KMS-11 (cell line): Measurements from ENCODE around the gene KRABD2.
A peak's percentile ranks its signal among the peaks of the same experiment; 100 is the strongest.

Source experiments
- H2AFZ ChIP-seq: fragments of 200-600 bp; sonication (generic); 2 replicates; pipeline ENCODE4 v1.6.1; 2016; ENCODE audit warnings: antibody characterized with exemption, mixed run types, low read depth
- H3K27ac ChIP-seq: fragments of 200-600 bp; sonication (generic); 2 replicates; pipeline ENCODE4 v1.6.1; 2016; ENCODE audit warnings: mild to moderate bottlenecking, mixed run types
- H3K27me3 ChIP-seq: fragments of 200-600 bp; sonication (generic); 2 replicates; pipeline ENCODE4 v1.6.1; 2017; ENCODE audit warnings: mild to moderate bottlenecking, low read depth, mixed run types, moderate library complexity; ENCODE audit not compliant: insufficient read depth
- H3K36me3 ChIP-seq: fragments of 200-600 bp; sonication (generic); 2 replicates; pipeline ENCODE4 v1.6.1; 2017; ENCODE audit warnings: mild to moderate bottlenecking, mixed run types; ENCODE audit not compliant: insufficient read depth
- H3K4me1 ChIP-seq: fragments of 200-600 bp; sonication (generic); 2 replicates; pipeline ENCODE4 v1.6.1; 2016; ENCODE audit warnings: mild to moderate bottlenecking, low read depth, mixed run types; ENCODE audit not compliant: poor library complexity, severe bottlenecking
- H3K4me2 ChIP-seq: fragments of 200-600 bp; sonication (generic); 2 replicates; pipeline ENCODE4 v1.7.0; 2016; ENCODE audit warnings: mild to moderate bottlenecking, mixed run types
- H3K4me3 ChIP-seq: fragments of 200-600 bp; sonication (generic); IDR thresholded peaks from 2 replicates; pipeline ENCODE4 v1.6.1; 2017; ENCODE audit warnings: low read depth, low read length, mixed read lengths; ENCODE audit not compliant: insufficient read depth
- H3K79me2 ChIP-seq: fragments of 200-600 bp; sonication (generic); 2 replicates; pipeline ENCODE4 v1.6.1; 2016; ENCODE audit warnings: low read depth, mixed run types; ENCODE audit not compliant: insufficient read depth
- H3K9ac ChIP-seq: fragments of 200-600 bp; sonication (generic); 2 replicates; pipeline ENCODE4 v1.6.1; 2016; ENCODE audit warnings: mild to moderate bottlenecking, mixed run types
- H4K20me1 ChIP-seq: fragments of 200-600 bp; sonication (generic); 2 replicates; pipeline ENCODE4 v1.6.1; 2016; ENCODE audit warnings: mild to moderate bottlenecking, mixed run types; ENCODE audit not compliant: insufficient read depth
- TF ChIP-seq, protein P1 (sequence below): fragments of 200-600 bp; sonication (generic); conservative IDR thresholded peaks from 2 replicates; pipeline ENCODE4 v1.6.1; 2017; ENCODE audit warnings: low read depth, mild to moderate bottlenecking, antibody characterized with exemption, low read length, moderate library complexity, mixed read lengths

The KRABD2 gene

DNA sequence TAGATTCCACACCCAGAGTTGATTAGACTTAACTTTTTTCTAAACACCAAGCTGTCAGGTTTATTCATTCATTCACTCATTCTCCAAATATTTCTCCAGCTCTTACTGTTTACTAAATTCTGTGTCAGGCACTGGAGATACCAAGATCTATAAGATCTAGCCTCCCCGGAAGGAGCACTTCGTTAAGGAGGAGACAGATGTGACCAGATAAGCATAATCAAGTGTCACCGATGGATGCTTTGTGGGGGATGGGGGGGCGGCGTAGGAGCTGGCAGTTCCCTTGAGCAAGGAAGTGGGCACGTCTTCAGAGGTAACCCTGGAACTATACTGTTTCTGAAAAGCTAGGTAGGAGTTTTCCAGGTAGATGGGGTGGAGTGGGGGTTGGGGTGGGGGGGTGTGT lies 10.3 kb upstream of the KRABD2 start:
- Histone ChIP-seq H3K4me1 (no peaks in the 10 kb centered on the region), H3K4me2 (no peak overlapping the region)

DNA sequence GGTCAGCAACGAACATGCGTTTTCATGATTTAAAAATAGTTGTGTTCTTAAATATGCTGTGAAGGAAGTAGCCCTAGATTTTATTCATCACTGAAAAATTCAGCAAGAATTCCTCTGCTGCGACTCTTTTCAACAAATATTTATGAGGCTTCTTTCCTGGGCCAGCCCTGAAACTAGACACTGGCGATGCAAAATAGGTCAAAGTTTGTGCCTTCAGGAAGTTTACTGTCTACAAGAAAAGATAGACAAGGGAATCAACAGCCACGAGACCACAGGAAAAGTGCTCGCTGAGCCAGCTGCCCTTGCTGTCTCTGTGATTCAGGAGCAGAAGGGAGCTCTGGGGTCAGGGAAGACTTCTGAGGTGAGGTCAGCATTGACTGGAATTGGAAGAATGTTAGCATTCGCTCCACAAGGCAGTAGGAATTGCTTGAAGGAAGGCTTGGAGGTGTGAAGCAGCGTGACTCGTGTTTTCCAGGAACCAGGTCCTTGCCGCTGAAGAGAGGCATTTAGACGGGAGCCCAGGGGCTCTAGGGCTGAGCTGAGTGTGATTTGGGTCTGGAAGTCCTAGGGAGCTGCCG lies 8.4 kb upstream of the KRABD2 start:
- H3K27ac ChIP-seq: no peak overlapping the region

More for the DNA sequence above, 10.3 kb upstream of the KRABD2 start:
- Histone ChIP-seq H3K27ac (no peak overlapping the region), H3K36me3 (no peaks in the 10 kb centered on the region), H3K79me2 (peaks cover 9% of the 10 kb centered on the region), H3K9ac (no peak overlapping the region), H4K20me1 (no peaks in the 10 kb centered on the region), H2AFZ (no peak overlapping the region), H3K27me3 (no peaks in the 10 kb centered on the region), H3K4me3 (no peak overlapping the region)
- TF ChIP-seq, protein P1, sequence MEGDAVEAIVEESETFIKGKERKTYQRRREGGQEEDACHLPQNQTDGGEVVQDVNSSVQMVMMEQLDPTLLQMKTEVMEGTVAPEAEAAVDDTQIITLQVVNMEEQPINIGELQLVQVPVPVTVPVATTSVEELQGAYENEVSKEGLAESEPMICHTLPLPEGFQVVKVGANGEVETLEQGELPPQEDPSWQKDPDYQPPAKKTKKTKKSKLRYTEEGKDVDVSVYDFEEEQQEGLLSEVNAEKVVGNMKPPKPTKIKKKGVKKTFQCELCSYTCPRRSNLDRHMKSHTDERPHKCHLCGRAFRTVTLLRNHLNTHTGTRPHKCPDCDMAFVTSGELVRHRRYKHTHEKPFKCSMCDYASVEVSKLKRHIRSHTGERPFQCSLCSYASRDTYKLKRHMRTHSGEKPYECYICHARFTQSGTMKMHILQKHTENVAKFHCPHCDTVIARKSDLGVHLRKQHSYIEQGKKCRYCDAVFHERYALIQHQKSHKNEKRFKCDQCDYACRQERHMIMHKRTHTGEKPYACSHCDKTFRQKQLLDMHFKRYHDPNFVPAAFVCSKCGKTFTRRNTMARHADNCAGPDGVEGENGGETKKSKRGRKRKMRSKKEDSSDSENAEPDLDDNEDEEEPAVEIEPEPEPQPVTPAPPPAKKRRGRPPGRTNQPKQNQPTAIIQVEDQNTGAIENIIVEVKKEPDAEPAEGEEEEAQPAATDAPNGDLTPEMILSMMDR: no peak

DNA sequence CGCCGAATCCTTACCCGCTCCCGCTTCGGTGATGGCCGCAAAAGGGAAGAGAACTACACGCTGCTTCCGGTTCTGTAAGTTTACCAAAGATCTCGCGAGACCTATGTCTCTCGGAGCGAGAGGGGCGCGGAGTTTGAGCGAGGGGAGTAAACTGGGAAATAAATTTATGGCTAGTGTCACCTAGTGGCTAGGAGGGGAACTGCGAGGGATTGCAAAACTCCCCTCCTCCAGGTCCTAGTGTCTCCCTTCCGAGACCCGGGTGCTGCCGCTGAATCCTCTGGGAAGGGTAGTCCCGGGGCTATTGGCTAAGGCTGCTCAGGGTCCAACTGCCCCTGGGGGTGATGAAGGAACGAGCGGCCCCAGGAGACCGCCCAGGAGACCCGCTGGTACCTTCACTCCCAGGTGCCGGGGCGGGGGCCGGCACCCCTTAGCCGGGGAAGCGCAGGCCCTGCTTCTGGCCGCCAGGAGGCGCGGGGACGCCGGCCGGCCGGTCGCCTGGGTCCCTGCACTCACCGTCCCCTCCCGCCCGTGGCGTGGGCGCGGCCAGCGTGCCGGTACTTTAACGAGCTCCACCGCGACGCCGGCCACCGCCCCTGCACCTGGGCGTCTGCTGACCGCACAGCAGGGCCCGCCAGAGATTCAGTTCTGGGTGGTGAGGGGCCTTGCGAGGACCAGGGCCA lies 6.8 kb upstream of the KRABD2 start, which contains the start of gene RPL26:
RPL26 (minus strand) TSS at position 51 of the 680 bp plus-strand sequence. CDS start 883 bp downstream, outside the sequence.
- Histone ChIP-seq H3K4me2 (peak within 1 kb of the TSS; percentile 39; the same call in 1 of the 2 replicates), H3K9ac (peak within 1 kb of the TSS; percentile 71; the same call in 1 of the 2 replicates), H3K27ac (peak within 1 kb of the TSS; percentile 52), H3K36me3 (no peaks in the 10 kb centered on the region), H3K4me3 (no peak within 1 kb of the TSS), H4K20me1 (no peaks in the 10 kb centered on the region), H3K79me2 (peaks cover 25% of the 10 kb centered on the region), H3K27me3 (no peaks in the 10 kb centered on the region), H2AFZ (no peak within 1 kb of the TSS; the same call in 1 of the 2 replicates), H3K4me1 (peaks cover 4% of the 10 kb centered on the region)
- TF ChIP-seq, protein P1: peak; percentile 64

More for the DNA sequence above, 8.4 kb upstream of the KRABD2 start:
- Histone ChIP-seq H3K27me3 (no peaks in the 10 kb centered on the region), H3K4me2 (no peak overlapping the region), H3K9ac (no peak overlapping the region), H3K4me1 (peaks cover 1% of the 10 kb centered on the region), H3K79me2 (peaks cover 24% of the 10 kb centered on the region), H2AFZ (no peak overlapping the region), H3K4me3 (no peak overlapping the region), H4K20me1 (no peaks in the 10 kb centered on the region), H3K36me3 (no peaks in the 10 kb centered on the region)
- TF ChIP-seq, protein P1: no peak

DNA sequence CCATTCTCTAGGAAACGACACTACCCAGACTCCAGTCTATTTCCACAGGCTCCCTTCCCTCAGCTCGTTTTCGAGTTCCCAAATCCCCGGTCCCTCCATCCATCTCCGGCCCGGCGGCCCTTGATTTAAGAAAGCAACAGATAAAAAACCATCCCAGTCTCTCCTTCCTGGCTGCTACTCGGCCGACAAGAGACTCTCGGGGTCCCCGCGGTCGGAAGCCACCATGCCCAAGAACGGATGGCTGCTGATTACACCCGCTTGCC lies 6.3 kb upstream of the KRABD2 start:
- H3K79me2 ChIP-seq: peaks cover 25% of the 10 kb centered on the region
- H3K4me2 ChIP-seq: no peak overlapping the region
- peaks cover 4% of the 10 kb centered on the region for H3K4me1 ChIP-seq
- no peak overlapping the region for H3K4me3 ChIP-seq
- no peaks in the 10 kb centered on the region for H3K36me3 ChIP-seq
- TF ChIP-seq, protein P1: no peak
- no peak overlapping the region for H2AFZ ChIP-seq
- H4K20me1 ChIP-seq: no peaks in the 10 kb centered on the region
- peak overlapping the region; percentile 71; the same call in 1 of the 2 replicates for H3K9ac ChIP-seq
- no peaks in the 10 kb centered on the region for H3K27me3 ChIP-seq
- peak overlapping the region; percentile 52 for H3K27ac ChIP-seq
